ENCODE data around the gene SELPLG.

Gene SELPLG

DNA sequence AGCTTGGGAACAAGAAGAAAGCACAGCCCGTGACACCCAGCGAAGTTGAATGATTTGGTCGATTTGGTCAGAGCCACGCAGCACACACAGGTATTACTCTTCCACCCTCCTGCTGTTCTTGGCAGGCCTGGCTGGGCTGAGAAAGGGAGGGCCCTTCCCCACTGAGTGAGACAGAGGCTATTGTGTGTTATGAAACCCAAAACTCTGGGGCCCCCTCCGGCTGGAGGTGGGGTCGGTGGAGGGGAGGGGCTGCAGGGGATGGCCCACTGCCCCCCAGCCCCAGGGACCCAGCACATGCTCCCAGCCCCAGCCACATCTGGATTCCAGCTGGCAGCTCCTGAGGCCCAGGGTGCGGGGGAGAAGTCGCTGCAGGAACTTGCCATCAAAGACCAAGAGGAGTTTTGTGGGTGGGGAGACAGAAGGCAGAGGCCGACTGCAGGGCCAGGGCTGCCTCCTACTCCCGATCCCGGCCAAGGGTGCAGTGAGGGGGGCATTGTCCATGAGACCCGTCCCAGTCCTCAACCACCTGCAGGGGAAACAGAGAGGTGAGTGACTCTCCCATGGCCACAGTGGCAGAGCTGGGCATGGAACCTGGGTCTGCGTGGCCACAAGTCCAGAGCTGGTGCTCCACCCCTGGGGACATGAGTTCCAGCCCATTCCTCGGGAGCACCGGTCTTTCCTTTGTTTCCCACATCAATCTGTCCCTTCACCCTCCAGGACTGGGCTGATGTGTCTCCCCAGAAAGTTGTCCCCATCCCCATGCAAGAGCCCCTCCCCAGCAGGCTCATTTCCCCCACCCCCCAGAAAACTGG, 44.5 kb downstream of the SELPLG start:
- H3K36me3 Mint-ChIP-seq (ENCODE audit: low read depth) = no peaks in the 10 kb centered on the region

DNA sequence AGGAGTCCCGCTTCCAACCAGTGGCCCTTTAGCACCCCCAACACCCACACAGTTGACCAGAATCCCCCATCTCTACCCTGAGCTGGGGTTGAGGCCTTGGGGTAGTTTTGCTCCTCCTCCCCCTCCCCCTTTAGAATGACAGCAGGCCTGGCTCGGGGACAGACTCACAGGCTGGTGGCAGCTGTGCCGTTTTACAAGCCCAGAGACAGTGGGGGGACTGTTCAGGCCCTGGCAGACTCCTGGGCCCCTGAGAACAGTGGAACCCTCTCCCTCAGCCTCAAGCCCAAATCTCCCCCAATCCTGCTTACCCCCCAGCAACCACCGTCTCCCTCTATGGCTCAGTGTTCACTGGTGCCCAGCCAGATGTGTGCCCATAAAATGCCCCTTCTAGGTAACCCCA, 45.9 kb downstream of the SELPLG start:
- no peaks in the 10 kb centered on the region for H3K4me1 Mint-ChIP-seq (ENCODE audit: low read depth)
- no peaks in the 10 kb centered on the region for H3K27me3 Mint-ChIP-seq
- no peaks in the 10 kb centered on the region for H3K9me3 Mint-ChIP-seq
- no peak overlapping the region for H3K4me3 Mint-ChIP-seq
- no peaks in the 10 kb centered on the region for H3K36me3 Mint-ChIP-seq (ENCODE audit: low read depth)
- H3K27ac Mint-ChIP-seq = no peak overlapping the region

More for the DNA sequence above, 44.5 kb downstream of the SELPLG start:
- Mint-ChIP-seq H3K4me1 (ENCODE audit: low read depth) (no peaks in the 10 kb centered on the region), H3K27ac (no peak overlapping the region), H3K27me3 (no peaks in the 10 kb centered on the region), H3K9me3 (no peaks in the 10 kb centered on the region), H3K4me3 (no peak overlapping the region)

- no peaks in the 10 kb centered on the region for H3K36me3 Mint-ChIP-seq (ENCODE audit: low read depth)
- no peak overlapping the region for H3K4me3 Mint-ChIP-seq
- no peaks in the 10 kb centered on the region for H3K27me3 Mint-ChIP-seq
- no peaks in the 10 kb centered on the region for H3K4me1 Mint-ChIP-seq (ENCODE audit: low read depth)
- H3K27ac Mint-ChIP-seq = no peak overlapping the region
- H3K9me3 Mint-ChIP-seq = no peaks in the 10 kb centered on the region
Observed at GRCh38 chr12:108586306-108586705, 47.4 kb downstream of the SELPLG start.

DNA sequence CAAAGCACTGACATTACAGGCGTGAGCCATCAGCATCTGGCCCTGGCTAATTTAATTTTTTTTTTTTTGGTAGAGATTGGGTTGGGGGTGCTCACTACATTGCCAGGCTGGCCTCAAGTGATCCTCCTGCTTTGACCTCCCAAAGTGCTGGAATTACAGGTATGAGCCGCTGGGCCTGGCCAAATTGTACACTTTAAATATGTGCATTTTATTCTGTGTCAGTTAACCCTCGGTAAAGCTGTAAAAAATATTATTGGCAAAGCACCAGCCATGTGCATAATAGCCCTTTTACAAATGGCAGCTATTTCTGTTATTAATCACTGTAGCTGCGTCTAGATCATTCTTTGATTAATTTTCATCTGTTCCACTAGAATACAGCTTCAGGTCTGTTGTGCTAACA, 47.8 kb downstream of the SELPLG start:
- no peak overlapping the region for H3K4me3 Mint-ChIP-seq
- no peak overlapping the region for H3K27ac Mint-ChIP-seq
- no peaks in the 10 kb centered on the region for H3K27me3 Mint-ChIP-seq
- H3K9me3 Mint-ChIP-seq = no peaks in the 10 kb centered on the region
- no peaks in the 10 kb centered on the region for H3K36me3 Mint-ChIP-seq (ENCODE audit: low read depth)
- no peaks in the 10 kb centered on the region for H3K4me1 Mint-ChIP-seq (ENCODE audit: low read depth)

GRCh38 chr12:108584456-108585065, 49.1 kb downstream of the SELPLG start:
- Mint-ChIP-seq H3K4me3 (no peak overlapping the region), H3K27me3 (no peaks in the 10 kb centered on the region), H3K27ac (no peak overlapping the region), H3K36me3 (ENCODE audit: low read depth) (no peaks in the 10 kb centered on the region), H3K4me1 (ENCODE audit: low read depth) (no peaks in the 10 kb centered on the region), H3K9me3 (no peaks in the 10 kb centered on the region)

- Mint-ChIP-seq H3K4me3 (no peak overlapping the region), H3K36me3 (ENCODE audit: low read depth) (no peaks in the 10 kb centered on the region), H3K27me3 (no peaks in the 10 kb centered on the region), H3K4me1 (ENCODE audit: low read depth) (peaks cover 2% of the 10 kb centered on the region), H3K9me3 (peaks cover 2% of the 10 kb centered on the region), H3K27ac (no peak overlapping the region)
Observed at GRCh38 chr12:108583991-108584390, 49.7 kb downstream of the SELPLG start.

DNA sequence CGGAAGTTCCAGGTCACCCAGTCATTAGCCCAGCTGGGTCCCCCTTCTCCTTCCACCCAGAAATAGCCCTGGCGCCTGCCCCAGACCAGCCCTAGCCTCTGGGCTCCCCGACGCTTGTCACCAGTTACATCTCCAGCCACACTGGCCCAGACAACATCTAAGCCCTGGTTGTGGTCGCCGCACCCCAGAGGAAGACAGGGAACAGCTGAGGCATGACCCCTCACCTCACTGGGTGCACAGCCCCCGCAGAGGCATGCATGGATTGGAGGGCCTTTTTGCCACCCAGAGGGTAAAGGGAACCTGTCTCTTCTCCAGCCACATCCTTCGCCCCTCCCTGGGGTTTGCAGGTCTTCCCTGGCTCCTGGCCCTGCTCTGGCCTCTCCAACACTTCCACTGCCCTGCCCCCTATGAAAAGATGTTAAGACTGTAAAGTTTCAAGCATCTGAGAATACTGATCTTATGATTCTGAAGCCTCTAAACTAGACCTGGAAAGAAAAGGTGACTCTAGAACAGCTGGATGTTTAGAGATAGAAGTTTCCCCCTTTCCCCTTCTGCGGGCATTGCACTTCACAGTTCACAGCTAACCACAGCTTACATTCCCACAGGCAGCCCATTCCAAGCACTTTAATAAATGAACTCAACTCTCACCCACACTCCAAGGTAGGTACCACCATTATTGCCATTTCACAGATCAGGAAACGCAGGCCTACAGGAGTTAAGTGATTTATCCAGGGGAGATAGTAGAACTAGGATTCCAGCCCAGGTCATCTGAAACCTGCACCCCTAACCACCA, 50.5 kb downstream of the SELPLG start:
- Mint-ChIP-seq H3K27ac (no peak overlapping the region), H3K9me3 (peaks cover 6% of the 10 kb centered on the region), H3K36me3 (ENCODE audit: low read depth) (no peaks in the 10 kb centered on the region), H3K4me1 (ENCODE audit: low read depth) (peaks cover 6% of the 10 kb centered on the region), H3K27me3 (no peaks in the 10 kb centered on the region), H3K4me3 (no peak overlapping the region)

DNA sequence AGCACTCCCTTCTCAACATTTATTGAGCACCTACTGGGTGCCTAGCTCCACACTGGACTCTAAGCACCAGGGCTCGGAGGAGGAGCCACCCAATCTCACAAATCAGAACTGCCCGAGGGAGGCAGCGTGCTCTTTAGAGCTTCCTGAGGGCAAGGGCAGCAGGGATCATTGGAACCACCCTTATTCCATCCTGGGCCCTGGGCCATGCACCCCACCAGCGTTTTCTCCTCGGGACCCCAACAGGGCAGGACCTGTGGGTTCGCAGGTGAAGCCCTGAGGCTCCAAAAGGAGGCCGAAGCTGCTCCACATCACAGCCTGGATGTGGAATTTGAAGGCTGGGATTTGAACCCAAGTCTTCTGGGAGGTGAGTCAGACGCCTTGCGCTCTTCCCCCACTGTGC, 51.2 kb downstream of the SELPLG start:
- no peaks in the 10 kb centered on the region for H3K27me3 Mint-ChIP-seq
- H3K27ac Mint-ChIP-seq = no peak overlapping the region
- no peak overlapping the region for H3K4me3 Mint-ChIP-seq
- H3K9me3 Mint-ChIP-seq = peaks cover 6% of the 10 kb centered on the region
- peaks cover 6% of the 10 kb centered on the region for H3K4me1 Mint-ChIP-seq (ENCODE audit: low read depth)
- no peaks in the 10 kb centered on the region for H3K36me3 Mint-ChIP-seq (ENCODE audit: low read depth)

GRCh38 chr12:108581311-108582227, 52.1 kb downstream of the SELPLG start:
- no peaks in the 10 kb centered on the region for H3K27me3 Mint-ChIP-seq
- no peak overlapping the region for H3K27ac Mint-ChIP-seq
- peaks cover 10% of the 10 kb centered on the region for H3K4me1 Mint-ChIP-seq (ENCODE audit: low read depth)
- H3K36me3 Mint-ChIP-seq (ENCODE audit: low read depth) = no peaks in the 10 kb centered on the region
- peaks cover 6% of the 10 kb centered on the region for H3K9me3 Mint-ChIP-seq
- H3K4me3 Mint-ChIP-seq = no peak overlapping the region

DNA sequence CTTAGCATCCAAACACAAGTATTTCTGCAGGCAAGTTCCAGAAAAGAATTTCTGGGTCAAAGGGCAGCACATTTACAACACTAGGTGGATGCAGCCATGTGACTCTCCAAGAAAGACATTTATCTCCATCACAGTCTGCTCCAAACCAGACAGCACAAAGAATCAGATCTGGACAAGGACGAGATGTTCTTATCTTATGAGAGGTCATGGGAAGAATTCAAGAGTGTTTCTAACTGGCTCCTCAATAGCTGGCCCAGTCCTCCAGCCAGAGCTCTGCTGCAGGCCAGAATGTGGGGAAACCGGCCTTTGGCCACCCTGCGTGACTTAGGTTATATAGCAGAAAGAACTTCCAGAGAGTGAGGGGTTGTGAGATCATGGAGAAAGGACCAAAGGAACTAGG, 53.2 kb downstream of the SELPLG start:
- H3K4me3 Mint-ChIP-seq = no peak overlapping the region
- H3K4me1 Mint-ChIP-seq (ENCODE audit: low read depth) = peaks cover 19% of the 10 kb centered on the region
- H3K9me3 Mint-ChIP-seq = peaks cover 6% of the 10 kb centered on the region
- H3K27ac Mint-ChIP-seq = no peak overlapping the region
- H3K27me3 Mint-ChIP-seq = no peaks in the 10 kb centered on the region
- H3K36me3 Mint-ChIP-seq (ENCODE audit: low read depth) = no peaks in the 10 kb centered on the region

GRCh38 chr12:108578813-108579212, 54.9 kb downstream of the SELPLG start:
- H3K9me3 Mint-ChIP-seq = peaks cover 6% of the 10 kb centered on the region
- H3K27ac Mint-ChIP-seq = peak overlapping the region; percentile 49
- no peaks in the 10 kb centered on the region for H3K36me3 Mint-ChIP-seq (ENCODE audit: low read depth)

DNA sequence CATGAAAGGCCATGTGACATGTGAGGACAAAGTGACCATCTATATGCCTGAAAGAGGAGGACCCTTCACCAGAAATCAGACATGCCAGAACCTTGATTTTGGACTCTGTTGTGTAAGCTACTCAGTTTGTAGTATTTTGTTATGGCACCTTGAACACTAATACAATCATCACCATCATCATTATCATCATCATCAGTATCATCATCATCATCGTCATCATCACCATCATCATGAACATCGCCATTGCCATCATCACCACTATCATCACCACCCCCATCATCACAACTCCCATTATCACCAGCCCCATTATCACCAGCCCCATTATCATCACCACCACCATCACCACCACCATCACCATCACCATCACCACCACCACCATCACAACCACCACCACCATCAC, 55.4 kb downstream of the SELPLG start:
- Mint-ChIP-seq H3K4me1 (ENCODE audit: low read depth) (peaks cover 38% of the 10 kb centered on the region), H3K27me3 (no peaks in the 10 kb centered on the region), H3K27ac (peak overlapping the region; percentile 36), H3K9me3 (peaks cover 6% of the 10 kb centered on the region), H3K36me3 (ENCODE audit: low read depth) (no peaks in the 10 kb centered on the region), H3K4me3 (no peak overlapping the region)

More at GRCh38 chr12:108578813-108579212, 54.9 kb downstream of the SELPLG start:
- Mint-ChIP-seq H3K4me3 (no peak overlapping the region), H3K27me3 (no peaks in the 10 kb centered on the region), H3K4me1 (ENCODE audit: low read depth) (peaks cover 34% of the 10 kb centered on the region)

DNA sequence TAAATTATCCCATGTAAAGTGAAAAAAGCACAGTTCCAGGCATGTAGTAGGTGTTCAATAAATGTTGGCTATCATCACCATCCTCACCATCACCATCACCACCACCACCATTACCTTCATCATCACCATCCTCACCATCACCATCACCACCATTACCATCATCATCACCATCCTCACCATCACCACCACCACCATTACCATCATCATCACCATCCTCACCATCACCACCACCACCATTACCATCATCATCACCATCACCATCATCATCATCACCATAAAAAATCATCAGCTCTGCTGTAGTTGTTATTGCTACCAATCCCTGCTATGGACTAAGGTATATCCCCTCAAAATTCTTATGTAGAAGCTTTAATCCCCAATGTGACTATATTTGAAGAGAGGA, 56.2 kb downstream of the SELPLG start:
- no peak overlapping the region for H3K27ac Mint-ChIP-seq
- H3K36me3 Mint-ChIP-seq (ENCODE audit: low read depth) = no peaks in the 10 kb centered on the region
- no peaks in the 10 kb centered on the region for H3K27me3 Mint-ChIP-seq
- H3K4me3 Mint-ChIP-seq = no peak overlapping the region
- H3K9me3 Mint-ChIP-seq = peaks cover 6% of the 10 kb centered on the region
- H3K4me1 Mint-ChIP-seq (ENCODE audit: low read depth) = peaks cover 46% of the 10 kb centered on the region

DNA sequence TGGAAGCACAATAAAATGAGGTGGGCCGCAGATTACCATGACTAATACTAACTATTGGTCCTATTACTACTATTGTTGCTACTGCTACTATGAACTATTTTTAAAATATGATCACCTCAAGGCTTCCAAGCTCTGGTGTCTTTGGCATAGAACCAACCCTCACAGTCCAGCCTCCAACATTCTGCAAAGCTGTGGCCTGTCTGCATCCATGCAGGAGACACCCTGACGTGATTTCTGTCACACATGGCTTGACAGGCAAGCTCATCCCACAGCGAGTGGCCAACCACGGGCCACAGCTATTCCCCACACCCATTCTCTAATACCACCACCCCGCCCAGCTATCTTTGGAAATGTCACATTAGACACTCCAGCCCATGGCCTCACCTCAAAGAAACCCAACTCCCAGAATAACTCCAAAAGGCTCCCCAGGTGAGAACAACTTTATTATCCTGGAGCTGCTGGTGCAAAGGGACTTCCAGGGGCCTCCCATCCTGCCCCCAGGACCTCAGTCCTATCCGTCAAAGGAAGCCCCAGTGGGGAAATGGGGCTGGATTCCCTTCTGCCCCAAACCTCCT, 56.9 kb downstream of the SELPLG start:
- peaks cover 6% of the 10 kb centered on the region for H3K9me3 Mint-ChIP-seq
- H3K4me1 Mint-ChIP-seq (ENCODE audit: low read depth) = peaks cover 52% of the 10 kb centered on the region
- no peak overlapping the region for H3K4me3 Mint-ChIP-seq

More for the DNA sequence above, 56.9 kb downstream of the SELPLG start:
- H3K27ac Mint-ChIP-seq = no peak overlapping the region
- no peaks in the 10 kb centered on the region for H3K36me3 Mint-ChIP-seq (ENCODE audit: low read depth)
- H3K27me3 Mint-ChIP-seq = no peaks in the 10 kb centered on the region
